Uterus (tissue), 2 donors: ENCODE results near the gene PTEN.

Experiments used
- POLR2A ChIP-seq, 2 donors: fragments of 450-650 bp; IDR thresholded peaks; one replicate each; pipeline ENCODE4 v1.6.1; 2016; ENCODE audit warnings: antibody characterized with exemption in 2 of 2, mild to moderate bottlenecking in 1 of 2, moderate library complexity in 1 of 2
- TF ChIP-seq, protein P1 (sequence below), 4 experiments: fragments of 200-600 bp in 2 of 4; fragments of 450-650 bp in 2 of 4; sonication (generic) in 2 of 4; IDR thresholded peaks; one replicate each; pipeline ENCODE4 v1.5.1; 2016 to 2019; ENCODE audit warnings: antibody characterized with exemption in 4 of 4, mild to moderate bottlenecking in 2 of 4, moderate library complexity in 1 of 4

DNA sequence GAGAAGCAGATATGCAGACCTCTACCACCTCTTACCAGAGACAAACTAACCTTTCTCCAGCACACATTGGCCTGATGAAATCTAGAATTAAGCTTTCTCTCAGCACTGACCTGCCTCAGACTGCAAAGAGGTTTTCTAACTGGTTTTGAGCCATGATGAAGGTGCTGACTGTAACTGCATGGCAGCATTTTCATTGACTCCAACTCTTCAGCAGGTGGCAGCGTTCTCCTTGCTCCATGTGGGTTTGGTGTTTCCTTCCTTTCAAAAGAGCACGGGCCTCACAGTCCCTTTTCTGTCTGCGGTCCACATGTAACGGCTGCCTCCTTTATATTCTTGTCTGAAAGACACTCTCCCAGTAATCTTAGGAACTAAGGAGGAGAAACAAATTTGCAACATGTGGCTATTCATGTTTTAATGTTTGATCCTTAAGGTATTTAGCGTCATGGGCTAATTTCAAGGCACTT lies 12.7 kb upstream of the PTEN start:
- TF ChIP-seq POLR2A (IDR thresholded peaks at IDR 0.05) = no peak
- TF ChIP-seq, protein P1, sequence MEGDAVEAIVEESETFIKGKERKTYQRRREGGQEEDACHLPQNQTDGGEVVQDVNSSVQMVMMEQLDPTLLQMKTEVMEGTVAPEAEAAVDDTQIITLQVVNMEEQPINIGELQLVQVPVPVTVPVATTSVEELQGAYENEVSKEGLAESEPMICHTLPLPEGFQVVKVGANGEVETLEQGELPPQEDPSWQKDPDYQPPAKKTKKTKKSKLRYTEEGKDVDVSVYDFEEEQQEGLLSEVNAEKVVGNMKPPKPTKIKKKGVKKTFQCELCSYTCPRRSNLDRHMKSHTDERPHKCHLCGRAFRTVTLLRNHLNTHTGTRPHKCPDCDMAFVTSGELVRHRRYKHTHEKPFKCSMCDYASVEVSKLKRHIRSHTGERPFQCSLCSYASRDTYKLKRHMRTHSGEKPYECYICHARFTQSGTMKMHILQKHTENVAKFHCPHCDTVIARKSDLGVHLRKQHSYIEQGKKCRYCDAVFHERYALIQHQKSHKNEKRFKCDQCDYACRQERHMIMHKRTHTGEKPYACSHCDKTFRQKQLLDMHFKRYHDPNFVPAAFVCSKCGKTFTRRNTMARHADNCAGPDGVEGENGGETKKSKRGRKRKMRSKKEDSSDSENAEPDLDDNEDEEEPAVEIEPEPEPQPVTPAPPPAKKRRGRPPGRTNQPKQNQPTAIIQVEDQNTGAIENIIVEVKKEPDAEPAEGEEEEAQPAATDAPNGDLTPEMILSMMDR (IDR thresholded peaks at IDR 0.05) = peak; percentile 63 to 79 (median 74)
